ENCODE data around the gene GABRG3.
"Not testable (repeated sequence)": the region's sequence is repeated elsewhere in the genome, so short reads cannot be mapped to it uniquely, and the experiment has no call there.

The GABRG3 gene

DNA sequence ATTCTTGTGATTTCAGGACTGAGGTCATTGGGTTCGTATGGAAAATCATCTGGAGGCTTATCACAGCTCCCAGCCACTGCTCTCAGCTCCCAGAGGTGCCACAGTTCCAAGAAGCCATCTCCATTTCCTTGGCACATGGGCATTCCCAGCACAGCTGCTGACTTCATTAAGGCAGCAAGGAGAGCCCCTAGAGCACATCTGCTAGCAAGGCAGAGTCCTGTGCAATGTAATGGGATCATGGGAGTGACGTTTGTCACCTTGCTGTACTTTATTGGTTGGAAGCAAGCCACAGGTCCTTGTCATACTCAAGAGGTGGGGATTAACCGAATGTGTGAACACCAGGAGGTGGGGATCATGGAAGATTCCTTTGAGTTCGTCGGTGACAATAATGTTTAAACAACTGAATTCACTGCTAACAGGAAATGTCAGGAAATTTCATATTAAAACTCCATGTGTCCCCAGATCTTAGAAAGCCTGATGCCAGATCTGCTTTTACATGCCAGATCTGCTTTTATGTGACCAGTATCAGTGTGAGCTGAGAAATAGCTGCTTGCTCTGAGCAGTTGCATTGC is 148.8 kb downstream of the GABRG3 start:
- no peak for DNase-seq

DNA sequence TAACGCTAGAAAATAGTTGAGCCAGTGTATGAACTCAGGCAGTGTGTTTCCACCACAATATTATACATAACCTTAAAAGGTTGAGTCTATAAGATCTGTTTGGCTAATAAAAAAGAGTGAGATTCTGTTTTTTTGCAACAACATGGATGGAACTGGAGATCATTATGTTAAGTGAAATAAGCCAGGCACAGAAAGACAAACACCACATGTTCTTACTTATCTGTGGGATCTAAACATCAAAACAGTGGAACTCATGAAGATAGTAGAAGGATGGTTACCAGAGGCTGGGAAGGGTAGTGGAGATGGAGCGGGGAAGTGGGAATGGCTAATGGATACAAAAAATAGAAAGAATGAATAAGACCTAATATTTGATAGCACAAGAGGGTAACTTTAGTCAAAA is 150.7 kb downstream of the GABRG3 start:
- DNase-seq = no peak

DNA sequence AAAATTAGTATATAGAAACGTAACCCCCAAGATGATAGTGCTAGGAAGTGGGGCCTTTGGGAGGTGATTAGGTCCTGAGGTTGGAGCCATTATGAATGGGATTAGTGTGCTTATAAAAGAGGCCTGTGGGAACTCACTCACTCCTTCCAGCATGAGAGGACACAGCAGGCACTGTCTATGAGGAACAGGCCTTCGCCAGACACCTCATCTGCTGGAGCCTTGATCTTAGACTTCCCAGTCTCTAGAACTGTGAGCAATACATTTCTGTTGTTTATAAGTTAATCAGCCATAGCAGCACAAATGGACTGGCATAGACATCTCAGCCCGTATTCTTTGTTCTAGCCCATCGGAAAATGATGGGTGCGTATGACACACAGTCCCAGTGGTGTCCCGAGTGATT is 152.3 kb downstream of the GABRG3 start:
- no peak for DNase-seq

DNA sequence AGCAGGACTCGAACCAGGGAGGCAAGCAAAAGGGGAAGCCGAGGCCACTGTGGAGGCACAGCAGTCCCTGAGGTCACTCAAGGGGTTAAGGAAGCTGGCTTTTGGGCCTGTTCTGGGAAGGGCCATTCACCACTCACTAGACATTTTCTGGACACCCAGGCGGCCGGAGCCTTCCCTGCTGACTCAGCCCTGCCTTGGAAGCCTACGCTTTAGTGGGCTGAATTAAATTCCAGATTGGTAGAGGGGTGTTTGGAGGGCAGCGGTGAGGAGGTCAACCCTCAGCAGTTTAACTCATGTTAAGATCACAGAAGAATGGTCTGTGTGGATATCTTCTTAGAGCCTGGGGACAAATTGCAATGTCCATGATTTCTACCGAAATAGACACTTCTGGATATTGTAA is 152.8 kb downstream of the GABRG3 start:
- no peak for DNase-seq

DNA sequence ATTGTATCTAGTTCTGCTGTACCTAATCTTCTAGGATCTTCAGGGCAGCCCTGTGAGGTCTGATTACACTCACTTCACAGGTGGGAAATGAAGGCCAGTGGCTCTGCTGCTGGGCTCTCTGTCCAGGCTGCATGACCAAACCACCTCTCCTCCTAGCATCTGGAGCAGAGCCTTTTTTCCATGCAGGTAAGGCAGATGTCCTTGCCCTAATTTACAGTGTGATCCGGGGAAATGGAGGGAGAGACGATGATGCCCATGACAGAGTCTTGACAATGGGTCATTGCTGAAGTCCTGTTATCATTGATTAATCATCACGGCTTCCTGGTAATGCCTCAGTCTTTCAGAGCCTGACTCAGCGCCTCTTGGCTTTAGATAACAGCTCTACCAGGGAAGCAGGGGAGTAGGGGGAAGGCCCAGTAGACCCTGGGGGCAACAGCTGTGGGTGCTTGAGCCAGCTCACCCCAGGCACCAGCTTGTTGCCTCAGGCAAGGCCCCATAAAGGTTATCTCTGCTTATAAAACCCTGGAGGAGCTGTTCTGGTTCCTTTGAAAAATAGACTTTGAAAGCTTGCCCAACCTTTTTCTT is 153.4 kb downstream of the GABRG3 start:
- DNase-seq = no peak

DNA sequence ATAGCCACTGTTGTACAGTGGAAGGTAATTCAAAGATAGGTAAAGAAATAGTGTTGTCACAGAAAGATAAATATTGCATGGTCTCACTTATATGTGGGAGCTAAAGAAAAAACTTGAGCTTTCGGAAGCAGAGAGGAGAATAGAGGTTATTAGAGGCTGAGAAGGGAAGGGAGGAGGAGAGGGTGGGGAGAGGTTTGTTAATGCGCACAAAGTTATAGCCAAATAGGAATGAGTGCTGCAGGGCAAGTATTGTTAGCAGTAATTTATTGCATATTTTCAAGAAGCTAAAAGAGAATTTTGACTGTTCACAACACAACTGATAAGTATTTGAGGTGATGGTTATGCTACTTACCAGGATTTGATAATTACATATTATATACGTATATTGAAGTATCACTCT is 154.2 kb downstream of the GABRG3 start:
- DNase-seq = no peak

DNA sequence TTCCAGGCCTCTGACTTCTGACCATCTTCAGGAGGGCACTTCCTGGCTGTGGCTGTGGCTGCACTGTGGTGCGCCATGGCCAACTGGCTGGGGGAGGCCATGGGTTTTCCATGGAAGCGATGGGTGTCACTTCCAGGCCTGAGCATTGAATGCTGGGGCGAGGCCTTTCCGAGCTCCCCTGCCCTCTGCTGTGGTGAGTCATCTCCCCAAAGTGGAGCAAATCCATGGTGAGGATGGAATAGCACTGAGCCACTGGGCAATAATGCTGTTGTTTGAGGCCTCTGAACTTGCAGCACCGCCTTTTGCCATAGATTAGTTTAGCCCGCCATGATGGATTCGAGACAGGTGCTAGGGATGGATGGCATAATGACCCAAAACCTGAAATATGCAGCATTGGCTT is 155.5 kb downstream of the GABRG3 start:
- no peak for DNase-seq

DNA sequence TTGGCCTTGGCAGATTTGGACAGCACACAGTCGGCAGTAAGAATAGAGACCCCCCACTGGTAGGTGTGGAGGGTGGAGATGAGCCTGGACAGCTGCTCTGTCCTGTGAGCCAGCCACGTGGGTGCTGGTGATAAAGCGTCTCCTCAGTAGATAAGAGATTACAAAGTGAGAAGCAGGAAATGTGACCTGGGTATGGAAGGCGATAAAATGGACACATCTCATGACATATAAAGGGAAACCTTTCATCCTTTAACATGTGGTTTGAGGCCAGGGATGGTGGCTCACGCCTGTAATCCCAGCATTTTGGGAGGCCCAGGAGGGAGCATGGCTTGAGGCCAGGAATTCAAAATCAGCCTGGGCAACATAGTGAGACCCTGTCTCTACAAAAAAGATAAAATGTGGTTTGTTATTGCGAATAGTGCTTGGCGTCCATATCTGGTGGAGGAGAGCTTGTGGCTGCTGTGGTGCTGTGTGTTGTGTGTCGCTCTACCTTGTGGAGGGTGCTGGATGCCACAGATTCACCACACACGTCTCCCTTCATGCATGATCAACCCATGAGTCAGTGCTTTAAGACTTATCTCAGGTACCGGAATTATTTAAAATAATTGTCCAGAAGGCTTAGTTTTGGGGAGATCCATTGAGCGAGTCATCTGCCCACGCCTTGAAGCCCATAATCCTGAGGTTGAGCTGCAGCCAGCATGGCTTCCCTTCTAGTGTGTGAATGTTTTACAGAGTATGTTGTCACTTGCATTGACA is 157.0 kb downstream of the GABRG3 start:
- DNase-seq = no peak

DNA sequence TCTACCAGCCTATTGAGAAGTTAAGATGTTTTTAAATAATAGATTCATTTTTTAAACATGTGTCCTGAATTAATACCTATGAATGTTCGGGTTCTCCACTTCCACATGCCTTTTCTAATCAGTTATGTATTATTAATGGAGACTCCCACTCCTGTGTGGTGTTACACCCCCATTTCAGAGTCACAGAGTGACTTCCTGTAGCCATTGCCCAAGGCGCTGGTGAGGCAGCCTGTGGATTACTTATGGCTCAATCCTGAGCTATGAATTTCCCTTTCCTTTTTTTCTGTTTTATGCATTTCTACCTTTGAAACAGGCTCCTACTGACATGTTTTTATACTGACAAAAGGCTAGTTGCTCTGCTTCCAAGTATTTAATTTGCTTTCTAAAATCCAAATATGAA is 162.3 kb downstream of the GABRG3 start:
- no peak for DNase-seq

DNA sequence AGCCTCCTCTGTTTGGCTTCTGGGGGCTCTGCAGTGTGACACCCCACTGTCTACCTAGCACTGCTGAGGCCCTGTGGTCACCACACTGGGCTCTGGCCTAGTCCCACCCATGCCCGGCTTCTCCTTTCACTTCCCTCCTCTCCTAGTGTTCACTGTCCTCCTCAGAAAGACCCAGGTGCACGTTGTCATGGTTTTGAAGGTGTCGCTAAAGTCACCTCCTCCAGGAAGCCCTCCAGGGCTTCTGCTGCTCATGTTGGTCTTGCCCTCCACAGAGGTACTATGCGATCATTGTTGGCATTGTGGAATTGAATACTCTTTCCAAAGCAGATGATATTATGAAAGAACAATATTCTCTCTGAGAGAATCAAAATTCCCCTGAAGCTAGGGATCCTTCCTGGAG is 163.5 kb downstream of the GABRG3 start:
- no peak for DNase-seq

DNA sequence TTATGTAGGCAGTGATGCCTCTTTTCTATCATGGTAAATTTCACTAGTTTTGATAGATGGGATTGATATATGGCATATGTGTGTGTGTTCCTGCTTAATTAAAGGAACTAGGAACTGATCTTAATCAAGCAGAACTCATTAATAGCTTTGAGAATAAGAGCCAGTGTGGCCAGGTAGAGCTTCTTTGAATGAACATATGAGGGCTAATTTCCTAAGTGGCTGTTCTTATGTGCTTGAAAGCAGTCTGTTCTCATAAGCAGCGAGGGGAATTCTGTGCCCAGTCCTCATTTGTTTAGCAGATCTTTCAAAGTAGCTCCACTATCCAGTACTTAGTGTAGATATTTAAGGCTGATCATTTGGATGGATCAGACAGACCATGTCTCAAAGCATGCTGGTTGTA is 164.2 kb downstream of the GABRG3 start:
- no peak for DNase-seq

DNA sequence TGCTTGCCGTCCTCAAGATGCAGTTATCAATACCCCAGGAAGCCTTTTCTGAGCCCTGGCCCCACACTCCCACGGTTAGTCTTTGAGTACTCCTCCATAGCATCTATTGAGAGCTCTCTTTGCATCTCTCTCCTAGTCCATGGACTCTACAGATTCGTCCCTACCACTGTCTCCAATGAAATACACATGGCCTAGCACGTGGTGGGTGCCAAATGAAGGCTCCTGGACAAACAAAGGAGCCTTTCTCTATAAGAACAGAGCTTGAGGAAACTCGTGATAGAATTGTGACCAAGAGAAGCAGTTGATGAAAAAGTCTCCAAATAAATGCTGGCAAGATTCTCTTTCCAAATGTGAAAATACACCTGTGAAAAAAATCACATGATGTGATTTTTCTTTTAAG is 166.1 kb downstream of the GABRG3 start:
- DNase-seq = no peak

DNA sequence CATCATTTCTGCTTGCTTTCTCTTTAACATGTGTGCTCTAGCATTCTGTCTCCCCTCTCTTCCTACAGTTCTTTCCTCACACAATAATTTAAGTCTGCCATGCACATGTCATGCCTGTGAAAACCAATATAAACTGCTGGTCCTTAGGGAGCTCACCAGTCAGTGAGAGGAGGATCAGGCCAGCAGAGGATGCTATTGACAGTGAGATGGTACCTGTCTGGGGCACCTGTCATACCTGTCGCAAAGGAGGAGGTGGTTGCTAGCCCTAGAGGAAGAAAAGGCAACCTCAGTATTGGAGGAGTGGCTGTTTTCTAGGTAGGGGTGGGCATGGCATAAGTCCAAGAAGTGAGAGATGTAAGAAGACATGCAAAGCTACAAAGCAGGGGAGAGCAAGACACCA is 194.6 kb downstream of the GABRG3 start:
- no peak for DNase-seq

DNA sequence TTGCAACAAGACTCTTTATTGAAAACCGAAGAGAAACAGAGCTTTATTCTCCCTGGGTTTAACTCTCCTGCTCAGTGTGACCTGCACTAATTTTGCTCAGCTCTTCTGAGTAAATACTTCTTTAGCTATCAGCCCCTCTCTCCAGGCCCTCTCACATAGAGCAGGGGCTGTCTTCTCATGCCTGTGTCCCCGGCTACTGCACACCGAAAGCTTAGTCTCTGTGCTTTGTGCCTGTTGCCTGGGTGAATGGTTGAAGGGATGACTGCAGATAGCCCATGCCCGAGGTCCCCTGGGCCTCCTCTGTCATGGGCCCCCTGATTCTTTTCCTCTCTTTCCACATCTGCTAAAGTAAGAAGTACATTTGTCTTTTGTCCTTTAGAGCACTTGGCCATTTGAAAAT is 195.9 kb downstream of the GABRG3 start:
- DNase-seq = no peak

DNA sequence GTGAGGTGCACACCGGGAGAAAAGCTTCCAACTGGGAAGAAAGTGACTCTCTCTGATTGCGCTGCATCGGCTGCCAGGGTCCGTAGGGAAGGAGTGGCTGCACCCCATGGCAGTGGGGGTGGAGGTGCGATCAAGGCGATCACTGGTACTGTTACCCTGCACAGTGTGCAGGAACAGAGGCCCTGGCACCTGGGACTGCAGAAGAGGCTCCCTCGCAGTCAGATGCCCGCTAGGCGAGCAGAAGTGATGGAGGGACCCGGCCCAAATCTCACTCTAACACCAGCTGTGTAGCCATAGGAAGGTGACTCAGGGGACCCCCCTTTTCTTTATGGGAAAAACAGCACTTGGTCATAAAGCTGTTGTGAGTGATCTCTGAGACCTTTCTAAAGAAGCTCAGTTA is 196.8 kb downstream of the GABRG3 start:
- DNase-seq = no peak

DNA sequence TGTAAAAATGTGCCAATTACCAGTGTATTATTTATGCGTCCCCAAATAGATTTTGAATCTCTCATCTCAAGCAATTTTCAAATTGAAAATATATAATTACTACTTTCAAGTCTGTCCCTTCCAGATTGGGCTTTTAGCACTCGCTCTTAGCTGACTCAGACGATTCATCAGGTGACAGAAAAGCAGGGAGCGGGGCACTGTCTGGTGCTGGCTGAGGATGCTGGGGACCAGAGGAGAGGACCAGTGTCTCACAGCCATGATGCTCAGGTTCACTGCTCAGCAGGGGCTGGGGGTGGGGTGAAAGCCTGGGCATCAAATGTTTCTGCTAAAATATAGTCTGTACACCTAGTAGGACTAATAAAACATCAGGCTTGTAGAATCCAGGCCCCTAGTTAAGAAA is 199.9 kb downstream of the GABRG3 start:
- no peak for DNase-seq

DNA sequence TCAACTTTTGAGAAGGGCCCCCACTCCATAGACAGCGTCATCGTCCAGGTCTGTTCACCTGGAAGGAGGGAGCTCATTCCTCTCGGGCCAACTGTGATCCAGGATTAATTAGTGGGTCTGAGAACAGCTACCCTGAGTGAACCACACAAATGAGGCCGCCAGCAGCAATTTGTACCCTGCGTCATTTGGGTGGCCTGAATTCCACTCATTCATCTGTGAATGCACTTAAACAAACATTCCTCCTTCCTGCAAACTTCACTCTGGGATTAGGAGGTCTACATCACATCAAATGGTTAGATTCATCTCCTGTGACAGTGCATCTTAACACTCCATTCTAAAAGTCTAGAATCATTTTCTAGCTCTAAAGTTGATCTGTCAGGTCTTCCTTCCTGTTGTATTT is 201.8 kb downstream of the GABRG3 start:
- no peak for DNase-seq

DNA sequence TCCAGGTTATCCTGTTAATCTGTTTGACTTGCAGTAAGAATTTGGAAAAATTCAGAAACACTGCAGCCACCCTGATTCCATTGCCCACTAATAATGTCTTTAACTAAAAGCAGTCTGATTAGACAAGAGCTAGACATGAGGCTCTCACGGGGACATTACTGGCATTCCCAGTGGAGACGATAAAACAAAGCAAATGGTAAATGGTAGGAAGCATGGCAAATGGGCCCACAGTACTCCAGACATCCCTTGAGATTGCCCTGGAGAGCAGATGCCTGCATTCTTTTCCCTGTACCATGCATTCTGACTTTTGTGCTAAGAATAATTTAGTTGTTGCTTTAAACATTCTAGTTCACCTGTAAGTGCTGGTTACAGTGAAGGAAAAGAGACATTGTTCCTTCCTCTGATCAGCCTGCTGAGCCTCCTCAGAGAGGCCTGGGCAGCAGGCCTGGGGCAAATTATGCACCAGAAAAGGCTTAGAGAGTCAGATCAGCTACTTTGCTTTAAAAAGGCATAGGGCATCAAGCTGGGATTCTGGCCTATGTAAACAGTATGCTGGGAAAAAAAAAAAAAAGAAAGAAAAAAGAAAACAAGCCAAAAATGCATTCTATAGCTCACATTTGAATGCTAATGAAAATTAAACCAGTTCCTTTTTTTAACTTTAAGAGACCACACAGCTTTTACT is 204.6 kb downstream of the GABRG3 start:
- DNase-seq = no peak

DNA sequence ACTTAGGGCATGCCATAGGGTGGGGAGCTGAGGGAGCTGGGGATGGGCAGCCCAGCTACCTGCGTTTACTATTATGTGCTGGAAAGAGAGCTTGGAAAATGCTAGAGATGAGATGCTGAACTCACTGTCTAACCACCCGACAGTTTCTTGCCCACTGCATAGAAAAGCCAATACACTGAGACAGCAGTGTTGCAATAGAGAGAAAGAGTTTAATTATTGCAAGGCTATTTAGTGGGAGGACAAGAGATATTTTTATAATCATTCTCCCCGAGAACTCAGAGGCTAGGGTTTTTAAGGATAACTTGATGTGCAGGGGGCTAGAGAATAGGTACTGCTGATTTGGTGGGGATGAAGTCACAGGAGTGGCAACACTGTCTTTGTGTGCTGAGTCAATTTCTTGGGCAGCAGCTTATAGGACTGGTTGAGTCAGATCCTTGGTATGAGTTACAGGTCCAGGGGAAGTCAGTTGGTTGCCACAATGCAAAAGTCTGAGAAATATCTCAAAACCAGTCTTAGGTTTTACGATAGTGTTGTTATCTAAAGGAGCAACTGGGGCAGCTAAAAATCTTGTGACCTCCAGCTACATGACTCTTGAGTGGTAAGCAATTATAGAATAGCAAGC is 205.9 kb downstream of the GABRG3 start:
- no peak for DNase-seq

DNA sequence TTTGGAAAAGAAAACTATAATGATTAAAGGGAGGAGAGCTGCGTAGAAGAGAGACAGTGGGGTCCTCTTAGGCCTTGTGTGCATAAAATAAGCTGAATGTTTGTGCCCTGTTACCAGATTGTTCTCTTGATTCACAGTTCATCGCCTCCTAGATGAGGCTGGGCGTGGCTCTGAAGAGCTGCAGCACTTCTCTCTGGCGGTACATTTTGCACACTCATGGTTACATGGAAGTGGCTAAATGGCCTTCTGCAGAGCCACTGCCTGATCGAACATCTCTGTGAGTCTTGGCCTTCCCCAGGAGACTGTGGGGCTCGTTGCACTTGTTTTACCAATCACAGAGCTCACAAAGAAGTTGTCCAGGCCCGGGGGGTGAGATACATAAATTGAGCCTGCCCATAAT is 208.8 kb downstream of the GABRG3 start:
- DNase-seq = no peak

DNA sequence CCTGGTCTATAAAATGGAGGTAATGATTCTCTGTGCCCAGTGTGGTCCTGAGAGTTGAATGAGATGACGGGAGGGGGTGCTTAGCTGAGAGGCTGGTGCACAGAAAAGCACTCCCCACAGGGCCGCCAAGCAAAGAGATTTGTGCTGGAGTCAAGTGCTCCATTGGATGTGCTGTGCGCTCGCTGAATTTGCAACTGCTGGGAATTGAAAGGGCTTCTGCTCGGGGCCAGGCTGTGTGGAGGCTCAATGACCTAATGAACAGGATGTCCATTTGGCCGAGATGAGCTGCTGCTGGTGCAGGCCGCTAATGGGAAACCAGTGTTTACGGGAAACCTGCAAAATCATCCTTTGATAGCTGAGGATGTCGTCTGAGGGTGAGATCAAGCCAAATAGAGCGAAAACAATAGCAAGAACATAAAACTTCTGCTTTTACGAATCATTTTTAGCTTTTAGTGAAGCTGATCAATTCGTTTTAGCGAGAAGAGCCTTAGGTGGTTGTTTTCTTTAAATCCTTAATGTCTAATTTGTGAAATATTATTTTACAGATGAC is 211.7 kb downstream of the GABRG3 start:
- DNase-seq = no peak

DNA sequence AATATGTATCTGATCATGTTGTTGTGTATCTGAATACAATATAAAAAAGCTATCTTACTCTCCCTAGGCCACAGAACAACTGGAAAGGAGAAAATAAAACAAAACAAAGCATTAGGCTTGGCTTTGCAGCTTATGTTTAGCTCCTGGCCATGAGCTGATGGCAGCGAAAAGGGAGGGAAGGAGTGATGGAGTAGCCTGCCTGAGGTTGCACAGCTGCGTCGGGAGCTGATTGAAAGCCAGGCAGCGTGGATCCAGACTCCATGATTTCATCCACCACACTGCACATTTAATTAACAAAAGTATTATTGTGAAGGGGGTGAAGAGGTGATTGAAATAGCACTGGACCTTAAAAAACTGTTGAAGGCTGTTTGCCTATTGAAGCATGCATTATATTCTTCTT is 212.2 kb downstream of the GABRG3 start:
- DNase-seq = no peak

DNA sequence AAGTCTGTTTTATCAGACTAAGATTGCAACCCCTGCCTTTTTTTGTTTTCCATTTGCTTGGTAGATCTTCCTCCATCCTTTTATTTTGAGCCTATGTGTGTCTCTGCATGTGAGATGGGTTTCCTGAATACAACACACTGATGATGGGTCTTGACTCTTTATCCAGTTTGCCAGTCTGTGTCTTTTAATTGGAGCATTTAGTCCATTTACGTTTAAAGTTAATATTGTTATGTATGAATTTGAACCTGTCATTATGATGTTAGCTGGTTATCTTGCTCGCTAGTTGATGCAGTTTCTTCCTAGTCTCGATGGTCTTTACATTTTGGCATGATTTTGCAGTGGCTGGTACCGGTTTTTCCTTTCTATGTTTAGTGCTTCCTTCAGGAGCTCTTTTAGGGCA is 220.5 kb downstream of the GABRG3 start:
- DNase-seq = not testable (repeated sequence)
